HG03571 (cell line): ENCODE results near the gene MYO1B.
"Not testable (repeated sequence)": the region's sequence is repeated elsewhere in the genome, so short reads cannot be mapped to it uniquely, and the experiment has no call there.

Experiments
- ATAC-seq: cut with Tn5 transposase; IDR thresholded peaks from one replicate; pipeline ENCODE4 v1.9.1; 2021; ENCODE audit not compliant: unreplicated experiment

The MYO1B gene

DNA sequence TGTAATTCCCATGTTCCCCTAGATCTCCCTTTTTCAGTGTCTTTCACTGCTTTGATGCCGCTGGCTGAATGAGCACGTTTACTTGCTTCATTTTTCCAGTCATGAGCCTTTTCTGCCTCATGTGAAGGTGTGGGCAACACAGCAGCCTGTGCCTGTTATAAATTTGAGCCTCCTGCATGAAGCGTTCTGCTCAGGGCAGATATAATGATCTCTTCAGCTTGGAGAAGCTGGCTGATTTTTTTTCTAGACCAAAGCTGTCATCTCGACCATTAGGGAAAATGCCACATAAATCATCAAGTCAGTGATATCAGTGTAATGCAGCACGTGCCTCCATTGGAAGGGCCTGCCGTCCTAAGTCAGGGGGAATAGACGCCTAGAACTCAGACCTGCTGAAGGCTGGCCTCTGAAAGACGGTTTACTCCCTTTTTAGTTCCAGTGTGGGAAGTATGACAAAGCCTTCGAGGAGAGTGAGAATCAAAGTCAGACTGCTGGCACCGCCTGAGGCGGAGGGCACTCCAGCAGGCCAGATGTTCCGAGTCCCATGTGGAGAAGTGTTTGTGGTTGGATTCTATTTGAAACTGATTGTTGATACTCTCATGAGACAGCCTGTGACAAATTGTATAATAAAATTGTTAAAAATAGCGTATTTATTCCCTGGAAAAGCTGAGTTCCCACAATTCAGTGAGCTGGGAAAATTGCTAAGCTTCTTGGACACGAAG, 196.5 kb downstream of the MYO1B start:
- ATAC-seq: no peak

DNA sequence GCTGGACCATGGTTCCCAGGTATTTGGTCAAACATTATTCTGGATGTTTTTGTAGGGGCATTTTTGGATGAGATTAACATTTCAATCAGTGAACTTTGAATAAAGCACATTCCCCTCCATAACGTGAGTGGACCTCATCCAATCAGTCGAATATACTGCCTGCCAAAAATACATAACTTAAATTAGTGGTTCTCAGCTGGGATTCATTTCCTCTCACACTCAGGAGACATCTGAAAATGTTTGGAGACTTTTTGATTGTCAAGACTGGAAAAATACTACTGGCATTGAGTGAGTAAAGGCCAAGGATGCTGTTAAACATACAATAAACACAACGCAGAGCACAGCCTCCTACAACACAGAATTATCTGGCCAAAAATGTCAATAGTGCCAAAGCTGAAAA, 198.2 kb downstream of the MYO1B start:
- ATAC-seq: no peak

DNA sequence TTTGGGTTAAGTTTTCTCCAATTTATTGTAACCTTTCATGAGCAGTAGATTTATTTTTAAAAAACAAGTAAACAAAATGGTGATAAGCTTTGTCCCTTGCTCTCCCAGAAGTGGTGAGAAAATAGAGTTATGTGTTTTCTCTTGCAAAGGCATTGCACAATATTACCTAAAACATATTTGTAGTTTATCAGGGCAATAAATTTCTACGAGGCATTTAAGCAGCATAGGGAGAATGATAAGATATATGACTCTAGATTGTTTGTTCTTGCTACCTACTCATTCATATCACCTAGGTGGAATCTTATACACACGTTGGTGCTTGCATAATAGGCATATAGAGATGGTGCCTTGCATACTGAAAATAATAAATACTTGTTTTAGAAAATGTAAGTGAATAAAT, 201.7 kb downstream of the MYO1B start:
- no peak for ATAC-seq

DNA sequence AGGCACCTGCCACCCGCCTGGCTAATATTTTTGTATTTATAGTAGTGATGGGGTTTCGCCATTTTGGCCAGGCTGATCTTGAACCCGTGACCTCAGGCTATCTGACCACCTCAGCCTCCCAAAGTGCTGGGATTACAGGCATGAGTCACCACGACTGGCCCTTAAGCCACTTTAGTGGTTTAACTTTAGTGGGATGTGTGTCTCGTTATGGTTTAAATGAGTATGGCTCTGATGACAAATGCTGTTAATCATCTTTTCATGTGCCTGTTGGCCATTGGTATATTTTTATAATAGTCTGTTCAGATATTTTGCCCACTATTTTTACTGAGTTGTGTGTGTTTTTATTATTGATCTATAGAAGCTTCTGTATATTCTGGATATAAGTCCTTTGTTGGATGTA, 205.9 kb downstream of the MYO1B start:
- ATAC-seq: no peak

DNA sequence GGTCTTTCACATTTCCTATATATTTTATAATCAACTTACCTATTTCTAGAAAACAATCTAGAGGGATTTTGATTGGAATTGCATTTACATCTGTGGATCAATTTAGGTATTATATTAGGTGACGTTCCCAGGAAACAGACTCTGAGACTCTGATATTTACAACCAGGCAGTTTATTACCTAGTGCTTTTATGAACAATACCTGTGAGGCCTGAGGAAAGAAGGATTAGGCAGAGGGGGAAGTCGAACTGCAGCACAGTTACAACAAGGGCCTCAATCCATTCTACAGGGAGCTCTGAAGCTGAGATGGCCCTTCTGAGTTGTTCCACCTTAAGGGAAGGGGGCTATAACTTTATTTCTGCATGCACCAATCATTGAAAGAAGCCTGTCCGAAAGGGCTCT, 206.9 kb downstream of the MYO1B start:
- no peak for ATAC-seq

DNA sequence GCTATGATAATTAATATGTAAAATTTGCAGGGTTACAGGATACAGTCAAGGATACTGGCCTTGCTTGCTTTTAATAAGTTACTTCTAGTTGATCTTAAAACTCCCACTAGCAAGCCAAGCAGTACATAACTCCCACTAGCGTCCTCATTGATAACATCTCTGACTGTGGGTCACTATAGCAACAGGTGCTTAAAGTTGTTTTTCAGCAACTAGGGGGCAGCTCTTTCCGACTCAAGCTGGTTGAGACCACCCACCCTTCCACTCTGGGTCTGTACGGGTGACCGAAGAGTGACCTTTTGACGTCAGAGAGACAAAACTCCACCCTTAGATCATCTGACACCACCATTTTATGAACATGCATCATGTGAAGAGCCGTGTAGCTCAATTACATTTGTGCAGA, 208.6 kb downstream of the MYO1B start:
- no peak for ATAC-seq

DNA sequence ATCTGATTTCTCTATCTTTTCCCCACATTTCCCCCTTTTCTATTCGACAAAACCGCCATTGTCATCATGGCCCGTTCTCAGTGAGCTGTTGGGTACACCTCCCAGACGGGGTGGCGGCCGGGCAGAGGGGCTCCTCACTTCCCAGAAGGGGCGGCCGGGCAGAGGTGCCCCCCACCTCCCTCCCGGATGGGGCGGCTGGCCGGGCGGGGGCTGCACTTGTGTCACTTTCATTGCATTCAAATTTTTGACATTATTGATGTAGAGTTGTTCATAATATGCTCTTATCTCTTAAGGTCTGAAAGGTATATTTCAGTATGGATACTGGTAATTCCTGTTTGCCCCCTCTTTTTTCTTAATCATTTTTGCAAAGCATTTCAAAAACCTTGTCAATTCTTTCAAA, 211.3 kb downstream of the MYO1B start:
- not testable (repeated sequence) for ATAC-seq

DNA sequence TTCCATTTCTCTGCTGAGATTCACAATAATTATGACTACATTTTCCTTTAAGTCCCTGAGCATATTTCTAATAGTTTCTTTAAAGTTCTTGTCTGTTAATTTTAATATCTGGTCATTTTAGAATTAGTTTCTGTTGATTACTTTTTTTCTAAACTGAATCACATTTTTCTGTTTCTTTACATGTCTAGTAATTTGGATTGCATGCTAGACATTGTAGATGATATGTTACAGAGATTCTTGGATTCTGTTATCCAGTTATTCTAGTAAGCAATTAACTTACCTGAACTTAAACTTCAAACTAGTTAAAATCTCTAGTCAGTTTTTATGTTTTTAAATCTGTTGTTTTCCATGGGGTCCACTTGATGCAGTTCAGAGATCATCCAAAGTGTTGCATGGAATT, 214.0 kb downstream of the MYO1B start:
- no peak for ATAC-seq

DNA sequence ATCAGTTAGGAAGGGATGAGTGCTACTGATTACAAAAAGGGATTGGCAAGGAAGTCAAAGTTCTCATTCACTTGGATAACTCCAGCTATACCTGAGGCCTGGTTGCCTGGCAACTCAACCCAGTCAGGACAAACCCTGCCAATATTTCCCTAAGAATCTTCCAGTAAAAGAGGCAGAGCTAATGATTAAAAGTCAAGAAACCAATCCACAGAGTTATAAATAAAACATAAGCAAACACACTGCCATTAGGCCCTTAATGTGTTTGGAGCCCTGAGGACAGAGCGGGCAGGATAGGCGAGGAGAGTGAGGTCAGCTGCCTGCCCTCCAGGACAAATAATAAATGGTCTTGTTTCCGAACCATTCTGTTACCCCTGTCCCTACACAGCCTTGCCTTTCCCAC, 217.2 kb downstream of the MYO1B start:
- no peak for ATAC-seq

DNA sequence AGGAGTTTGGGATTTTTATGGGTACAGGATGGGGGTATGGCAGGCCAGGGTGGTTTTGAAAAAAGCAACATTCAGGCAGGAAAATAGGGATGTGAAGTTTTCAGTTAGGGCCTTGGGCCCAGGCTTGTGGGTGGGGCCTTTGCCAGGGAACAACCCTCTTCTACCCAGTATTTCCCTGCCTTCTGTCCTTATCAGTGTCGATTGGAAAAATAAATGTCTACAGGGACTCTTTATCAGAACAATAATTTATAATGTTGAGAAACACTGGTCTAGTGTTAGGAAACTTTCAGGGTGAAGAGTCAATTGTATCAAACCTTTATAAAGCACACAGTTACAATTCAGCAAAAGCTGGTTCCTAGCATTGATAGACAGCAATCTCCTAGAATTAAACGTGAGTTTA, 218.6 kb downstream of the MYO1B start:
- no peak for ATAC-seq

DNA sequence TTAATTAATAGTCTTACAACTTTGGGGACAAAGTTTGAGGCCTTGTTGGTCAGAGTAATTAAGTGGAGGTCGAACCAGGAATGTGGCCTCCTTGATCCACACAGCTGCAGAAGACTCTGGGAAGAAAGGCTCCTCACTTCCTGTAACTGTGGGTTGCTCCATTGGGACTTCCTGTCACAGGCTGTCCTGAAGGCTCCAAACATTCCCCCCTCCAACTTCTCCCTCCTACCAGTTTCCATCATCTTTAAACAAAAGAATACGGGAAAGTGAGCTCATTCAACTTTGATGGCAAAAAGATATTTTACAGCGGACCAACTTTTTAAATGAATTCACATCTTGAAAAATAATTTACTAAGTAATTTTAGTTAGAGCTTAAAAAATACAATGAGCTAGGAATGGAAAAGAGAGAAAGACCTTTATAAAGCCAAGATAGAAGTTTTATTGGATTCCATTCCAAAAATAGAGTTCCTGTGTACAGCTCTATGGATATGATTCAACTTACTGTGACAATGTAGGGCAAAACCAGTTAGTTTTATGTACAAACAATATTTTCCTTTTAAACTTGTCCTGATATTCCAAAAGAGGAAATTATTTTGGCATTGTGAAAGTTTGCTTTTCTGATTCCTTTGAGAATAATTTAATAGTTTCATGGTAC, 220.7 kb downstream of the MYO1B start:
- ATAC-seq: no peak

DNA sequence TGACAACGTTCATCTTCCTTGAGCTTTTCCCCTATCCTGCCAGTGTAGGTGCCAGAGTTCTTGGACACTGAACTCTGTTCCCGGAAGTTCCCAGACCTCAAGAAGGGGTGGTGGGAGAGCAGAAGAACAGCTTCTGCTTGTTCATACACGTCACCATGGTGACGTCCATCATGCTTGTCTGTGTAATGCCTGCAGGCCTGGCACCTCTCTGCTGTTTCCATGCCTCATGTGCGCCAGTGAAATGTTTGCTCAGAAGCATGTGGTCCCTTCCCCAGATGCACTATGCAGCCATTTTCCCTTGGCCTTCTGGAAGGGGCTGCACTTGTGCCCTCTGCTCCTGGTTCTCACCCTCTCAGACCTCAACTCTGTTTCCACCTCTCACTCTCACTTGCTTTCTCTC, 221.9 kb downstream of the MYO1B start:
- ATAC-seq: no peak

DNA sequence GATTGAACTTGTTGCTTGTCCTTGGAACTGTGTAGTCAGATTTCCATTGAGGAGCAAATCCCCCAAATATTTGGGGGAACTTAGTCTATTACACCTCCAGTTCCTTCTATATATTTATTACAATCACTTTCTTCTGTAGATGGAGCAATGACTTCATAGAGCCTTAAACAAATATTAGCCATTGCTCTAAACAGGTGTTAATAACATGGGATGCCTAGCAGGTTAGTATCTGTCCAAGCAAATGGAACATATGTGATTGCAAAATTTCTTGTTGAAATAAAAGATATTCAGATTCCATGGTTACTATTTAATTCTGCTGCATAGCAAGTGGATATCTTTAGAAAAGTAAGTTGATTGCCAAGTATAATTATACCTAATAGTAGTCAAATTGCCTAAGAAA, 225.1 kb downstream of the MYO1B start:
- ATAC-seq: no peak

DNA sequence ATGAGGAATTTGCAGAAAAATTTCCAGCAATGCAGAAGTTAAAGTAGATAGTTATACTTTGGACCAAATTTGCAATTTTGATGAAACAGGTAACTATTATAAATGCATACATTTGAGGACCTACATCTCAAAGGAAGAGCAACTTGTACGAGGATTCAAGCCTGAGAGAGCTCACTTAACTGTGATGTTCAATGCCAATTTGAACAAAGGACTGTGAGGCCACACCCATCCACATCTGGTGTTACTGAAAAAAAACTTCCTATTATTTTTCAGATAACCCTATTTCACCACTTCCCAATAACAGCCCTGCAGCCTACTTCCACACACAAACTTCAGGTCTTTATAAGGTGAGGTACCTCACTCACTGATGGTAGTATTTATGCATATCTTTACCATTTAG, 229.3 kb downstream of the MYO1B start:
- no peak for ATAC-seq
